Thyroid gland (tissue), 4 donors: ENCODE data around the gene ST8SIA1. TPM values are rescaled to one million over a fixed set of nuclear protein-coding genes. Genes with fewer than 3 reads are reported as not detected.

Experiments used
- DNase-seq, 2 donors: peaks; one replicate each; pipeline ENCODE4 v3.0.0-alpha.2; 2019
- H3K27ac ChIP-seq, 3 donors: fragments of 200-600 bp; sonication (generic); 1 replicate in 2 of 3; 2 replicates in 1 of 3; pipeline ENCODE4 v1.5.1; 2016 to 2019; ENCODE audit warnings: mild to moderate bottlenecking in 1 of 3, moderate library complexity in 1 of 3
- H3K27me3 ChIP-seq: fragments of 200-600 bp; sonication (generic); one replicate; pipeline ENCODE4 v1.5.1; 2019
- H3K36me3 ChIP-seq, 2 donors: fragments of 200-600 bp; sonication (generic); one replicate each; pipeline ENCODE4 v1.5.1; 2016 to 2019
- H3K4me1 ChIP-seq, 2 donors: fragments of 200-600 bp; sonication (generic); one replicate each; pipeline ENCODE4 v1.5.1; 2017 to 2019
- H3K4me3 ChIP-seq, 3 donors: fragments of 200-600 bp; sonication (generic); replicated peaks in 1 of 3; 1 replicate in 2 of 3; 2 replicates in 1 of 3; pipeline ENCODE4 v1.5.1; 2016; ENCODE audit warnings: mild to moderate bottlenecking in 1 of 3
- H3K9me3 ChIP-seq: fragments of 200-600 bp; sonication (generic); one replicate; pipeline ENCODE4 v1.5.1; 2017
- CTCF ChIP-seq, 6 experiments: fragments of 200-600 bp in 3 of 6; fragments of 450-650 bp in 3 of 6; sonication (generic) in 3 of 6; IDR thresholded peaks; one replicate each; pipeline ENCODE4 v1.5.1; 2016 to 2019; ENCODE audit warnings: antibody characterized with exemption in 6 of 6, mild to moderate bottlenecking in 2 of 6, inconsistent platforms in 1 of 6, moderate library complexity in 1 of 6
- POLR2A ChIP-seq, 2 donors: fragments of 450-650 bp; IDR thresholded peaks; one replicate each; pipeline ENCODE4 v1.6.1; 2017; ENCODE audit warnings: antibody characterized with exemption in 2 of 2, mild to moderate bottlenecking in 2 of 2, moderate library complexity in 1 of 2
- WGBS, 2 donors: methylation state at CpG; one replicate each; pipeline ENCODE4 v1.1.5; 2017; 5-methylcytosine and 5-hydroxymethylcytosine counted together
- intact Hi-C: fragments of 100-400 bp; cut with DNase I; formaldehyde crosslinking; loops from one replicate; pipeline ENCODE4 v1.15.1; 2023
- total RNA-seq, 4 donors: library from RNA; depleted of rRNA; stranded (reverse); fragments of >200 nt; gene quantifications; one replicate each; pipeline ENCODE4 v1.2.3, GENCODE V29; 2016

Gene ST8SIA1
- total RNA-seq, 4 donors from 2014 or later = 2.5 to 5.2 (median 4.9) TPM

- no peaks in the 10 kb centered on the region for H3K36me3 ChIP-seq
- no peak overlapping the region for H3K27ac ChIP-seq
- no peaks in the 10 kb centered on the region for H3K4me1 ChIP-seq
- H3K9me3 ChIP-seq = no peaks in the 10 kb centered on the region
- intact Hi-C loops = no loop called here
- TF ChIP-seq CTCF (IDR thresholded peaks at IDR 0.05) (no peak), POLR2A (IDR thresholded peaks at IDR 0.05) (no peak)
- no peak overlapping the region for H3K4me3 ChIP-seq
- no peaks in the 10 kb centered on the region for H3K27me3 ChIP-seq
- 78 to 82% methylated on average over 3 of the region's 3 CpGs for WGBS, 2 donors
- no peak for DNase-seq
Observed at GRCh38 chr12:22188431-22188830, 146.1 kb downstream of the ST8SIA1 start.

- Histone ChIP-seq H3K27ac (no peak overlapping the region), H3K27me3 (no peaks in the 10 kb centered on the region), H3K4me1 (no peaks in the 10 kb centered on the region), H3K36me3 (no peaks in the 10 kb centered on the region), H3K4me3 (no peak overlapping the region), H3K9me3 (peaks cover 4% of the 10 kb centered on the region)
- intact Hi-C loops = no loop called here
- DNase-seq = no peak
- no peak for TF ChIP-seq POLR2A (IDR thresholded peaks at IDR 0.05)
- no peak for TF ChIP-seq CTCF (IDR thresholded peaks at IDR 0.05)
- 57% methylated on average over 1 of the region's 1 CpG for WGBS, 2 donors
Observed at GRCh38 chr12:22180705-22181104, 153.8 kb downstream of the ST8SIA1 start.

GRCh38 chr12:22173177-22173576 lies 161.3 kb downstream of the ST8SIA1 start:
- no peak for DNase-seq
- intact Hi-C loops = no loop called here
- Histone ChIP-seq H3K4me3 (no peak overlapping the region), H3K27me3 (no peaks in the 10 kb centered on the region), H3K4me1 (no peaks in the 10 kb centered on the region), H3K9me3 (peaks cover 4% of the 10 kb centered on the region), H3K27ac (no peak overlapping the region), H3K36me3 (no peaks in the 10 kb centered on the region)
- no peak for TF ChIP-seq POLR2A (IDR thresholded peaks at IDR 0.05)
- no peak for TF ChIP-seq CTCF (IDR thresholded peaks at IDR 0.05)

- Histone ChIP-seq H3K4me3 (no peak overlapping the region), H3K27ac (no peak overlapping the region), H3K36me3 (no peaks in the 10 kb centered on the region), H3K4me1 (no peaks in the 10 kb centered on the region), H3K27me3 (no peaks in the 10 kb centered on the region), H3K9me3 (peaks cover 4% of the 10 kb centered on the region)
- no peak for TF ChIP-seq POLR2A (IDR thresholded peaks at IDR 0.05)
- no peak for TF ChIP-seq CTCF (IDR thresholded peaks at IDR 0.05)
- intact Hi-C loops = no loop called here
- WGBS, 2 donors = 89 to 93% methylated on average over 5 of the region's 5 CpGs
- no peak for DNase-seq
Observed at GRCh38 chr12:22172501-22172900, 162.0 kb downstream of the ST8SIA1 start.

- no peak for DNase-seq
- H3K27me3 ChIP-seq = no peaks in the 10 kb centered on the region
- no peaks in the 10 kb centered on the region for H3K9me3 ChIP-seq
- no peak overlapping the region for H3K4me3 ChIP-seq
- no peaks in the 10 kb centered on the region for H3K36me3 ChIP-seq
- intact Hi-C loops = no loop called here
- TF ChIP-seq CTCF (IDR thresholded peaks at IDR 0.05) (no peak), POLR2A (IDR thresholded peaks at IDR 0.05) (no peak)
- H3K4me1 ChIP-seq = no peaks in the 10 kb centered on the region
- H3K27ac ChIP-seq = no peak overlapping the region
Observed at GRCh38 chr12:22169376-22169775, 165.1 kb downstream of the ST8SIA1 start.
